Stimulated activated CD4-positive, alpha-beta T cell treated with anti-CD3 and anti-CD28 coated beads, Interleukin-4, amount 100 ng/mL, for 4 hours (primary cell): ENCODE data around the gene MAP3K8.

Experiments
- DNase-seq, 2 experiments: peaks; one replicate each; pipeline ENCODE4 v3.0.0-alpha.2; 2020

The MAP3K8 gene

GRCh38 chr10:30433730-30434272 lies at the start of gene MAP3K8:
Gene MAP3K8 (plus strand): TSS chr10:30434184. CDS start chr10:30438939, 4,755 bp downstream.
- DNase-seq = peak; percentile 83 to 88

DNA sequence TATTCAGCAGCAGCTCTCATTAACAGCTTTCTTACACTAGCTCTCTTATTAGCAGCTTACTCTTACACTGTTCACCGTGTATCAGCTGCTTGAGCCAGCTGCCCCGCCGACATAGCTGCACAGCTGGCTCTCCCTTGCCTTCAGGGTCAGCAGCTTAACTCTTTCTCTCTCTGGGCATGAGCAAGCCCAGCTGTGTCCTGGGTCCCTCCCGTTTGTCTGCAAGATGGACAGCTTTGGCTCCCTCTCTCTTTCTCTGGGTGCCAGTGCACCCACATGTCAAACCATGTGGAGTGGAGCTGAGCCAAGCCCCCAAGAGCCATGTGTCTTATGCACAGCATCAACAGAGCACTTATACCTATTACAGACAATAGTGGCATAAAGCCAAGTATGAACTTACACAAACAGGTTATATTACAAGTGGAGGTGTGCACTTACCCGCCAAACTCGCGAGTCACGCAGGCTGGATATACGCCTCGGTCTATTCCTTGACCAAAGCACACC lies 49.2 kb upstream of the MAP3K8 start:
- DNase-seq = no peak

DNA sequence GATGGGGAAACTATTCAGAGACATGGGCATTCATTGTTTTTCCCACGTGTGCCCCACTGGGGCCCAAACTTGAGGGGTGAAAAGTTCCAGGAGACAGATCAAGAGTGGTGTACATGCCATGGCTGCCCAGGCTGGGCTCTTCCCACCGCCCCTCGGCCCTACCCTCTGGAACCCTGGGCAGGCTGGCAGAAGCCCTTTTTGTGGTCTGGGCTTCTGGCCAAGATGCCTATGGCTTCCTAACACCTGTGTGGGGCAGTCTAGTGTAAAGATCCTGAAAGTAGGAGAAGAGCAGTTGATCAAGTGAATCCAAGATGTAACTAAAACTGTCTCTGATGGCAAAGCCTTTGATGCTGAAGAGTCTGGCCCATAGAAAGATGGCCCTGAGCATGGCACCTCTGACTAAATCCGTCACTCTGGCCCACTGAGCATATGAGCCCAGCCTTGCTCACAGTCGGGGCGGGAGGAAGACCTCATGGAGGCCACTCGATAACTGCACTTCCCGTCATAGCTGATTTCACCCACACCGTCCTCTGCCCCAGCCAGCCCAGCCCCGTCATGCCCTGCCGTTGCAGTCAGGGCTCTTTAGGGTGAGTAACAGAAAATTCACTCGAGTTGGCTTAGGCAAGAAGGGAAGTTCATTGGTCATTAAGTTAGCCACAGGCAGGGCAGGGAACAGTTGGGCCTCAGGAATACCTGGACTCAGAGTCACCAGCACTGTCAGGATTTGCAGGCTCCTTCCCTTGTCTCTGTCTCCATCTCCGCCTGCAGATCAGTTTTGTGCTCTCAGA lies 47.0 kb upstream of the MAP3K8 start:
- DNase-seq = no peak

DNA sequence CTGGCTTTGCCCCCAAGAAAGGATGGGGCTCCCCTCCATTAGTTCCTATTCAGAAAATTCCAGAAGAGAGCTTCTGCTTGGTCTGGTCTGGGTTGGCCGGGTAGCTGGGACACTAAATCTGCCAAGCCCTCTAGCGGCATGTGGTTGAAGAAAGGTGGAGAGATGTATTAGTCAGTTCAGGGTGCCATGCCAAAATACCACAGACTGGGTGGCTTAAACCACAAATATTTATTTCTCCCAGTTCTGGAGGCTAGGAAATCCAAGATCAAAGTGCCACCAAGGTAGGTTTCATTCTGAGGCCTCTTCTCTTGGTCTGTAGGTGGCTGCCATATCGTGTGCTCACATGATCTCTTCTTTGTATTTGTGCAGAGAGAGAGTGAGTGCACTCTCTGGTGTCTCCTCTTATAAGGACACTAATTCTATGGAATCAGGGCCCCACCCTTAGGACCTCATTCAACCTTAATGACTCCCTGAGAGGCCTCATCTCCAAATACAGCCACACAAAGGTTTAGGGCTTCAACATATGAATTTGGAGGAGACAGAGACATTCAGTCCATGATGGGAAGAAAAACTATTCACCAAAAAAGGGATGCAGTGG lies 46.2 kb upstream of the MAP3K8 start:
- no peak for DNase-seq

GRCh38 chr10:30389543-30389942 lies 44.4 kb upstream of the MAP3K8 start:
- DNase-seq = no peak

DNA sequence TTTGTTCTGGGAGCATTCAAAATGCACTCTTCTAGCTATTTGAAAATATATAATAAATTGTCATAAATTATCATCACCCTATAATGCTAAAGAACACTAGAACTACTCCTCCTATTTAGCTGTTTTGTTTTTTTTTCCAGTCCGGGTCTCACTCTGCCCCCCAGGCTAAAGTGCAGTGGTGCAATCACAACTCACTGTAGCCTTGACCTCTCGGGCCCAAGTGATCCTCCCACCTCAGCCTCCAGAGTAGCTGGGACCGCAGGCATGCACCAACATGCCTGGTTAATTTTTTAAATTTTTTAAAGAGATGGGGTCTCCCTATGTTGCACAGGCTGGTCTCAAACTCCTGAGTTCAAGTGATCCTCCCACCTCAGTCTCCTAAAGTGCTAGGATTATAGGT lies 43.8 kb upstream of the MAP3K8 start:
- DNase-seq = no peak

- no peak for DNase-seq
These were observed 42.7 kb upstream of the MAP3K8 start for GRCh38 chr10:30391266-30391665.

DNA sequence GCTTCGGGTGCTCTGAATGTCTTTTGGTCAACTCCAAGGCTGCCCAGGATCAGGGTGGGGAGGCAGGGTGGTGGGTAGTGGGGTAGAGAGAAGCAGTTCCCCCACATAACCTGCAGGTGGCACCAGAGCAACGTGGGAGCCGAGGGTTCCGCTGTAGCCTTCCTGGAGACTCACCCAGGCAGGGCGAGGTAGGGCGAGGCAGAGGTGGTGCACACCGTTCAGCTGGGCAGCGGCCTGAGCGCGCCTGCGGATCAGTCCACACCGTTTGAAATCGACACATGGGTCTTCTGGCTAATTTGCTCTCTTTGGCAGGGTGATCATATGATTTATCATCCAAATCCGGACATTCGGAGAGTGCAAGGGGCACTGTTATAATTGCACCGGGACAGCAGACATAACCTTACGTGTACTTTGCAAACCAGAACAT lies 41.4 kb upstream of the MAP3K8 start:
- peak; percentile 63 to 69 for DNase-seq

DNA sequence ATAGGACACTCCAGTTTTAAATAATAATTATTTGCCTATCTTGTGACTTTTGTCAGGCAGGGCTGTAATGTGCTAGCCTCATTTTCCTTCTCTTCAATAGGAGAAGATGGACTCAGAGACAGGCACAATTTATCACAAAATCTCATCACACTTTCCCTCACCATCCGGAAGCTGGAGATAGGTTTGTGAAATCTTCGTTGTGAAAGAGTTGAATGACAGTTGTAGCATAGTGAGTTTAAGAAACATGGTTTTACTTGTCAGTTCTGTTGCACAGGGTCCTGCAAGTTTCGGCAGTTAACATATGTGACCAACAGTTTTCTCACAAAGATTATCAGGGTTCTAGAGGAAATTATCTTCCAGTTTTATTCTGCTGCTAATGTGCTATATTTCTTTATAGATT lies 37.7 kb upstream of the MAP3K8 start:
- no peak for DNase-seq

- DNase-seq = no peak
These were observed 37.3 kb upstream of the MAP3K8 start for GRCh38 chr10:30396698-30397097.

DNA sequence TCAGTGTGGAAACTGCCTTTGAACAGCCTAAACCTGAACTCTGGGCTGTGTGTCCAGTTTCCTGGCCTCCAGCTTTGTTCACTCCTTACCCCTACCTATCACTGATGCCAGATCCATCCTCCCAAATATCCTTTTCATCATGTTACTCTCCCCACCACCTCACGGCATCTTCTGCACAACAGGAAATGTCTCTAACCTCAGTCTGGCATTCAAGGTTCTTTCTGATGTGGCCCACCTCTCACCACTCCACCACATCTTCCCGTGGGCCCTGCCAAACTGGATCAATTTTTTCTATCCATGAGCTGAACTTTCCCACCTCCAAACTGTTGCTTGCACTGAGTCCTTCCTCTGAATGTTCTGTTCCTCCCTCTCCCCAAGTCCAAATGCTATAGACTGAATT lies 35.8 kb upstream of the MAP3K8 start:
- DNase-seq = no peak

GRCh38 chr10:30398788-30399187 lies 35.2 kb upstream of the MAP3K8 start:
- DNase-seq = no peak

- DNase-seq = no peak
These were observed 30.5 kb upstream of the MAP3K8 start for GRCh38 chr10:30403494-30403893.

- DNase-seq = no peak
These were observed 29.4 kb upstream of the MAP3K8 start for GRCh38 chr10:30404540-30404939.

GRCh38 chr10:30411263-30411662 lies 22.7 kb upstream of the MAP3K8 start:
- no peak for DNase-seq

GRCh38 chr10:30412901-30413300 lies 21.1 kb upstream of the MAP3K8 start:
- DNase-seq = no peak

GRCh38 chr10:30413996-30414576 lies 19.9 kb upstream of the MAP3K8 start:
- DNase-seq = no peak

GRCh38 chr10:30415593-30415992 lies 18.4 kb upstream of the MAP3K8 start:
- DNase-seq = no peak

DNA sequence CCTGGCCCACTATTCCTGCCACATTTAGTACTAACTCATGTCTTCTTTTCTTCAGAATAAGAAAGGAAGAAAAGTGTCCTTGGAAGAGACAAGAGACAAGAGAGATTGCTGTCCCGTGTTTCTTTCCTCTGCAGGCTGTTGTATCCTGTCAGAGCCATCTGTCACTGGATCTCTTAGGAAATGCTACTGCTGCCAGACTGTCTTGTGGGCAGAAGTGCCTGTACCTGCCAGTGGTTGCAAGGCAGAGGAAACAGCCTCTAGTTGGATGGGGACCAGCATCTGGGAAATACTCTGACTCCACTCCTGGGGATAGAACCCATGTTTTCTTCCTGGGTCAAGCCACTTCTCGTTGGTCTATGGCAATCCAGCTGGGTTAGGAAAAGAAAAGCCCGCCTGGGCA lies 16.7 kb upstream of the MAP3K8 start:
- DNase-seq = no peak

GRCh38 chr10:30420266-30420665 lies 13.7 kb upstream of the MAP3K8 start:
- DNase-seq = no peak

DNA sequence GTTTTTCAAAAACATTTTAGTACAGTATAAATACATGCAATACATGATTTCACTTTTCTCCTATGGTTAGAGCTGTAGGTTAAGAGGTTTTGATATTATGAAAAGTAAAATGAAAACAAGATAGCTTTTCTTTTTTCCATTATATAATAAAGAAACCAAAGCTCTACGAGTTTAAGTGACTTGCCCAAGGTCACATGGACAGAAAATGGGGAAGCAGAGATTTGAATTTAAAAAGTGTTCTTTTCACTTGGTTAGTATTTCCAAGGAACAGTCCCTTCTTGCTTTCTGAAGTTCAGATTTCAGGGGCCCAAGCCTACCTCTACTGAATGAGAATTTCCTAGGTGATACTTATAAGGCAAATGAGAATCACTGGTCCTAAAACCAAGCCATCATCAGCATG lies 13.2 kb upstream of the MAP3K8 start:
- DNase-seq = no peak

DNA sequence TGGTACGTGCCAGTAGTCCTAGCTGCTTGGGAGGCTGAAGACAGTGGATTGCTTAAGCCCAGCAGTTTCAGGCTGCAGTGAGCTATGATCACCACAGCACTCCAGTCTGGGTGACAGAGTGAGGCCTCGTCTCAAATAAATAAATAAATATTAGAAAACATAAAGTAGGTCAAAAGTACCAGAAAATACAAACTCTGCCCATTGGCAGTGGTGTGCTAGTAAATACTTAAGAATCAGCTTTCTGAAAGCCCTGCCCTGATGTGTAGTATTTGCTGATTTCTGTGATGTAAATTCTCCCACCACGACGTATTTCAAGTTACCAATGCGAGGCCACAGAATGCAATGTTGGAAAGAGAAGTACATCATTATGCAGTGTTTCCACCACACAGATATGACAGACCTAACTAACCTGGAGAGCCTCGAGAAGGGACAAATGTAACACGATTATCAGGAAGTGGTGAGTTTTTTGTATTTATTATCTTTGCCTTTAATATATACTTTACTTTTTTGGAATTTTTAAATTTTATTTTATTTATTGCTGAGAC lies 11.8 kb upstream of the MAP3K8 start:
- DNase-seq = no peak

GRCh38 chr10:30422981-30423654 lies 10.9 kb upstream of the MAP3K8 start:
- no peak for DNase-seq
